CD4-positive, CD25-positive, alpha-beta regulatory T cell (primary cell): ENCODE measurements around the gene UPK2. TPM values are rescaled to one million over a fixed set of nuclear protein-coding genes. Genes with fewer than 3 reads are reported as not detected.
A peak's percentile ranks its signal among the peaks of the same experiment; 100 is the strongest.

Experiments
- ATAC-seq, 2 donors: fragments of 150-1000 bp; cut with Tn5 transposase; one replicate each; pipeline ENCODE4 v1.10.0; 2021; ENCODE audit warnings: low read depth in 2 of 2, moderate number of reproducible peaks in 2 of 2, moderate library complexity in 1 of 2
- DNase-seq, 3 donors: peaks; one replicate each; pipeline versions ENCODE4 v3.0.0 to v3.0.0-alpha.2; 2012 to 2022; ENCODE audit warnings: mixed read lengths in 1 of 3
- H3K27ac ChIP-seq: one replicate; pipeline ENCODE4 v1.7.0; 2013; ENCODE audit warnings: mild to moderate bottlenecking, low read length; ENCODE audit not compliant: insufficient read depth, poor library complexity, severe bottlenecking
- H3K27me3 ChIP-seq: one replicate; pipeline ENCODE4 v1.7.0; 2013; ENCODE audit warnings: low read length; ENCODE audit not compliant: control insufficient read depth, insufficient read depth
- H3K36me3 ChIP-seq: one replicate; pipeline ENCODE4 v1.7.0; 2013; ENCODE audit warnings: mild to moderate bottlenecking, low read length, moderate library complexity; ENCODE audit not compliant: control insufficient read depth, insufficient read depth
- H3K4me1 ChIP-seq: 2 replicates; pipeline ENCODE4 v1.7.0; 2013; ENCODE audit warnings: mild to moderate bottlenecking, low read length; ENCODE audit not compliant: insufficient read depth, control insufficient read depth, poor library complexity, severe bottlenecking
- H3K4me3 ChIP-seq: one replicate; pipeline ENCODE4 v1.7.0; 2013; ENCODE audit warnings: low read depth, mild to moderate bottlenecking, low read length, moderate library complexity
- H3K9me3 ChIP-seq, 2 experiments: 1 replicate in 1 of 2; 2 replicates in 1 of 2; pipeline ENCODE4 v1.7.0; 2013; ENCODE audit warnings: low read length in 2 of 2, mild to moderate bottlenecking in 1 of 2, moderate library complexity in 1 of 2; ENCODE audit not compliant: control insufficient read depth in 2 of 2
- H3K27ac Mint-ChIP-seq, 3 donors: one replicate each; pipeline ENCODE4 v1.8.0; 2020 to 2022; ENCODE audit warnings: mild to moderate bottlenecking in 3 of 3, mixed read lengths in 3 of 3, moderate library complexity in 2 of 3
- H3K27me3 Mint-ChIP-seq: one replicate; pipeline ENCODE4 v1.8.0; 2022; ENCODE audit warnings: mild to moderate bottlenecking, mixed read lengths
- H3K36me3 Mint-ChIP-seq: one replicate; pipeline ENCODE4 v1.8.0; 2020; ENCODE audit warnings: mixed read lengths
- H3K4me1 Mint-ChIP-seq, 4 donors: one replicate each; pipeline ENCODE4 v1.8.0; 2020 to 2022; ENCODE audit warnings: mixed read lengths in 4 of 4, mild to moderate bottlenecking in 1 of 4
- H3K4me3 Mint-ChIP-seq, 4 donors: one replicate each; pipeline ENCODE4 v1.8.0; 2020 to 2022; ENCODE audit warnings: mild to moderate bottlenecking in 4 of 4, mixed read lengths in 4 of 4, moderate library complexity in 3 of 4
- H3K9me3 Mint-ChIP-seq, 7 donors: one replicate each; pipeline ENCODE4 v1.8.0; 2020 to 2022; ENCODE audit warnings: mixed read lengths in 7 of 7, mild to moderate bottlenecking in 3 of 7, moderate library complexity in 2 of 7
- polyA plus RNA-seq, 4 donors: library from polyadenylated mRNA; unstranded; fragments of 300-500 nt; fragmentation: Illumina TruSeq; gene quantifications; one replicate each; pipeline ENCODE4 v1.2.3, GENCODE V29; 2021
- total RNA-seq: library from RNA; stranded (reverse); gene quantifications from one replicate; pipeline ENCODE4 v1.2.3, GENCODE V29; 2022

UPK2 gene
- not detected for total RNA-seq
- polyA plus RNA-seq, result under 1 TPM; 0.19 to 0.42 (median 0.23) TPM

- ATAC-seq (peak; percentile 94 to 95), DNase-seq (peak; percentile 79 to 85 (median 81))
- Histone ChIP-seq H3K4me1 (peaks cover 6% of the 10 kb centered on the region), H3K27ac (no peak within 1 kb of the TSS), H3K36me3 (no peaks in the 10 kb centered on the region), H3K27me3 (peaks cover 2% of the 10 kb centered on the region), H3K9me3 (no peaks in the 10 kb centered on the region), H3K4me3 (no peak within 1 kb of the TSS)
- peaks cover 0 to 5% (median 1%) of the 10 kb centered on the region in 4 donors for H3K4me1 Mint-ChIP-seq
- H3K27me3 Mint-ChIP-seq, result peaks cover 13% of the 10 kb centered on the region
- peak within 1 kb of the TSS; percentile 32 to 74 (median 44) for H3K27ac Mint-ChIP-seq
- H3K4me3 Mint-ChIP-seq, result no peak within 1 kb of the TSS
- H3K9me3 Mint-ChIP-seq, result peaks cover 0 to 2% (median 0%) of the 10 kb centered on the region in 7 donors
- H3K36me3 Mint-ChIP-seq, result no peaks in the 10 kb centered on the region
These were observed at the start of gene UPK2 for GRCh38 chr11:118956094-118956846. Gene UPK2, plus strand, starts transcription at chr11:118956298. Its CDS starts 53 bp downstream, at chr11:118956351.

GRCh38 chr11:118907051-118908042 lies 48.8 kb upstream of the UPK2 start:
- Histone ChIP-seq H3K9me3 (no peaks in the 10 kb centered on the region), H3K27ac (peak overlapping the region; percentile 59), H3K36me3 (peaks cover 46% of the 10 kb centered on the region), H3K4me3 (no peak overlapping the region), H3K27me3 (no peaks in the 10 kb centered on the region), H3K4me1 (peaks cover 50% of the 10 kb centered on the region)
- Mint-ChIP-seq H3K27me3 (no peaks in the 10 kb centered on the region), H3K36me3 (peaks cover 23% of the 10 kb centered on the region), H3K9me3 (peaks cover 0 to 2% (median 0%) of the 10 kb centered on the region in 7 donors), H3K27ac (peak overlapping the region; percentile 88 to 97 (median 96)), H3K4me3 (peak overlapping the region; percentile 37 to 65 (median 60)), H3K4me1 (peaks cover 0 to 61% (median 28%) of the 10 kb centered on the region in 4 donors)
- peak; percentile 77 to 84 (median 83) for DNase-seq
- peak; percentile 67 to 74 for ATAC-seq

GRCh38 chr11:118908264-118908663 lies 47.8 kb upstream of the UPK2 start:
- DNase-seq (no peak), ATAC-seq (no peak)
- peaks cover 23% of the 10 kb centered on the region for H3K36me3 Mint-ChIP-seq
- peaks cover 59% of the 10 kb centered on the region for H3K4me1 ChIP-seq
- peaks cover 0 to 70% (median 33%) of the 10 kb centered on the region in 4 donors for H3K4me1 Mint-ChIP-seq
- no peak overlapping the region for H3K4me3 ChIP-seq
- H3K27me3 Mint-ChIP-seq, result no peaks in the 10 kb centered on the region
- no peaks in the 10 kb centered on the region for H3K27me3 ChIP-seq
- H3K27ac Mint-ChIP-seq, result peak overlapping the region; percentile 71 to 87 (median 77)
- peak overlapping the region; percentile 100 for H3K27ac ChIP-seq
- no peak overlapping the region for H3K4me3 Mint-ChIP-seq
- peaks cover 45% of the 10 kb centered on the region for H3K36me3 ChIP-seq
- peaks cover 0 to 2% (median 0%) of the 10 kb centered on the region in 7 donors for H3K9me3 Mint-ChIP-seq
- no peaks in the 10 kb centered on the region for H3K9me3 ChIP-seq

GRCh38 chr11:118908901-118909618 lies 47.0 kb upstream of the UPK2 start:
- DNase-seq (no peak), ATAC-seq (no peak)
- H3K4me1 ChIP-seq, result peaks cover 67% of the 10 kb centered on the region
- Mint-ChIP-seq H3K9me3 (peaks cover 0 to 2% (median 0%) of the 10 kb centered on the region in 7 donors), H3K27ac (peak overlapping the region; percentile 70 to 87 (median 86)), H3K4me3 (peak overlapping the region; percentile 59 to 74 (median 64)), H3K27me3 (no peaks in the 10 kb centered on the region), H3K4me1 (peaks cover 0 to 74% (median 34%) of the 10 kb centered on the region in 4 donors), H3K36me3 (peaks cover 23% of the 10 kb centered on the region)
- no peak overlapping the region for H3K4me3 ChIP-seq
- no peaks in the 10 kb centered on the region for H3K27me3 ChIP-seq
- peaks cover 38% of the 10 kb centered on the region for H3K36me3 ChIP-seq
- H3K9me3 ChIP-seq, result no peaks in the 10 kb centered on the region
- H3K27ac ChIP-seq, result peak overlapping the region; percentile 100

GRCh38 chr11:118909619-118910308 lies 46.3 kb upstream of the UPK2 start:
- peaks cover 0 to 2% (median 0%) of the 10 kb centered on the region in 7 donors for H3K9me3 Mint-ChIP-seq
- peaks cover 31% of the 10 kb centered on the region for H3K36me3 ChIP-seq
- DNase-seq (no peak), ATAC-seq (no peak)
- H3K4me3 Mint-ChIP-seq, result peak overlapping the region in 2 of 4 donors; percentile 28 to 50
- H3K4me1 ChIP-seq, result peaks cover 74% of the 10 kb centered on the region
- peak overlapping the region; percentile 100 for H3K27ac ChIP-seq
- H3K4me1 Mint-ChIP-seq, result peaks cover 0 to 81% (median 40%) of the 10 kb centered on the region in 4 donors
- no peaks in the 10 kb centered on the region for H3K27me3 Mint-ChIP-seq
- no peak overlapping the region for H3K4me3 ChIP-seq
- no peaks in the 10 kb centered on the region for H3K9me3 ChIP-seq
- peak overlapping the region in 2 of 3 donors; percentile 82 to 89 for H3K27ac Mint-ChIP-seq
- H3K36me3 Mint-ChIP-seq, result peaks cover 23% of the 10 kb centered on the region
- H3K27me3 ChIP-seq, result no peaks in the 10 kb centered on the region

GRCh38 chr11:118910309-118911112 lies 45.6 kb upstream of the UPK2 start:
- ATAC-seq (peak; percentile 38 to 45), DNase-seq (peak; percentile 33 to 56 (median 41))
- H3K4me1 Mint-ChIP-seq, result peaks cover 0 to 88% (median 46%) of the 10 kb centered on the region in 4 donors
- no peaks in the 10 kb centered on the region for H3K27me3 Mint-ChIP-seq
- Histone ChIP-seq H3K27me3 (no peaks in the 10 kb centered on the region), H3K27ac (peak overlapping the region; percentile 100), H3K36me3 (peaks cover 26% of the 10 kb centered on the region), H3K4me1 (peaks cover 81% of the 10 kb centered on the region), H3K4me3 (no peak overlapping the region), H3K9me3 (no peaks in the 10 kb centered on the region)
- H3K4me3 Mint-ChIP-seq, result peak overlapping the region; percentile 79 to 93 (median 88)
- H3K27ac Mint-ChIP-seq, result peak overlapping the region; percentile 62 to 97 (median 88)
- peaks cover 23% of the 10 kb centered on the region for H3K36me3 Mint-ChIP-seq
- peaks cover 0 to 2% (median 0%) of the 10 kb centered on the region in 7 donors for H3K9me3 Mint-ChIP-seq
